Common myeloid progenitor, CD34-positive (primary cell): ENCODE results near the gene GRIA1.

ENCODE experiments used
- CTCF ChIA-PET: fragments of 350-600 bp; sonication (Branson Sonifier 250); formaldehyde crosslinking; loops from one replicate; lab custom pipeline; 2021; ENCODE audit warnings: antibody characterized with exemption; lab: Charles Lee
- POLR2A ChIA-PET: fragments of 350-600 bp; sonication (Branson Sonifier 250); formaldehyde crosslinking; loops from one replicate; lab custom pipeline; 2021; ENCODE audit warnings: antibody characterized with exemption; lab: Charles Lee
- DNase-seq, 3 donors: peaks; one replicate each; pipeline versions ENCODE4 v3.0.0 to v3.0.0-alpha.2; 2013
- H3K27ac ChIP-seq, 2 experiments: 1 replicate in 1 of 2; 2 replicates in 1 of 2; pipeline ENCODE4 v1.7.0; 2013; ENCODE audit warnings: inconsistent platforms in 2 of 2, low read length in 2 of 2, mild to moderate bottlenecking in 2 of 2, low read depth in 1 of 2, moderate library complexity in 1 of 2; ENCODE audit not compliant: severe bottlenecking in 2 of 2, insufficient read depth in 1 of 2, poor library complexity in 1 of 2
- H3K27me3 ChIP-seq, 5 experiments: replicated peaks in 2 of 5; 1 replicate in 3 of 5; 2 replicates in 2 of 5; pipeline versions ENCODE4 v1.6.1 to v1.7.0; 2013; ENCODE audit warnings: low read length in 4 of 5, mild to moderate bottlenecking in 2 of 5, moderate library complexity in 2 of 5, inconsistent platforms in 1 of 5; ENCODE audit not compliant: insufficient read depth in 5 of 5, control insufficient read depth in 4 of 5
- H3K36me3 ChIP-seq, 4 experiments: 1 replicate in 2 of 4; 2 replicates in 2 of 4; pipeline versions ENCODE4 v1.6.1 to v1.7.0; 2013; ENCODE audit warnings: low read length in 3 of 4, control low read depth in 1 of 4, mild to moderate bottlenecking in 1 of 4; ENCODE audit not compliant: control insufficient read depth in 4 of 4, insufficient read depth in 4 of 4
- H3K4me1 ChIP-seq, 4 experiments: 1 replicate in 3 of 4; 2 replicates in 1 of 4; pipeline versions ENCODE4 v1.6.1 to v1.7.1; 2013; ENCODE audit warnings: low read length in 3 of 4, mild to moderate bottlenecking in 3 of 4, control low read depth in 1 of 4, inconsistent platforms in 1 of 4, moderate library complexity in 1 of 4; ENCODE audit not compliant: control insufficient read depth in 4 of 4, insufficient read depth in 4 of 4; ENCODE audit errors: control extremely low read depth in 1 of 4
- H3K4me3 ChIP-seq, 7 experiments: 1 replicate in 4 of 7; 2 replicates in 3 of 7; pipeline versions ENCODE4 v1.5.1 to v1.7.0; 2013; ENCODE audit warnings: mild to moderate bottlenecking in 7 of 7, low read length in 6 of 7, moderate library complexity in 6 of 7, inconsistent platforms in 2 of 7, low read depth in 2 of 7, control low read depth in 1 of 7; ENCODE audit not compliant: insufficient read depth in 4 of 7, control insufficient read depth in 1 of 7; ENCODE audit errors: extremely low read depth in 1 of 7
- H3K9me3 ChIP-seq, 5 experiments: 1 replicate in 4 of 5; 2 replicates in 1 of 5; pipeline versions ENCODE4 v1.6.1 to v1.7.1; 2013; ENCODE audit warnings: low read length in 4 of 5, mild to moderate bottlenecking in 2 of 5, inconsistent platforms in 1 of 5, low read depth in 1 of 5, moderate library complexity in 1 of 5; ENCODE audit not compliant: control insufficient read depth in 4 of 5, insufficient read depth in 2 of 5; ENCODE audit errors: control extremely low read depth in 1 of 5
- WGBS: methylation state at CpG from one replicate; pipeline ENCODE4 v1.1.5; 2013; ENCODE audit not compliant: insufficient coverage; 5-methylcytosine and 5-hydroxymethylcytosine counted together

GRIA1 gene

DNA sequence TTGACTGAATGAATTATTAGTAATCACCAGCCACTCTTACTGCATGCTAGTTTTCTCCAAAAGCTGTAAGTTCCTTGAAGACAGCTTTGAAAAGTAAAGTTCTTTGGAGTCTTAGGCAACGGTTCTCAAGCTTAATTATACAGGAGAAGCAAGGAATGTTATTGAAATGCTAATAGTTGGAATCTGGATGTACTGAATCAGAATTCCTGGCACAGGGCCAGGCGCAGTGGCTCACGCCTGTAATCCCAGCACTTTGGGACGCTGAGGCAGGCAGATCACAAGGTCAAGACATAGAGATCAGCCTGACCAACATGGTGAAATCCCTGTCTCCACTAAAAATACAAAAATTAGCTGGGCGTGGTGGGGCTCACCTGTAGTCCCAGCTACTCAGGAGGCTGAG is 33.4 kb downstream of the GRIA1 start:
- no peak overlapping the region for H3K27ac ChIP-seq
- ChIA-PET POLR2A (no interaction called here), CTCF (interaction anchor here (1.5 kb wide), 1 partner anchor 441 kb away, joined by 5 read pairs; no protein-coding TSS in a partner anchor)
- H3K27me3 ChIP-seq, result peaks cover 0 to 2% (median 0%) of the 10 kb centered on the region in 5 experiments
- no peaks in the 10 kb centered on the region for H3K9me3 ChIP-seq
- H3K4me3 ChIP-seq, result no peak overlapping the region
- no peaks in the 10 kb centered on the region for H3K4me1 ChIP-seq
- 87% methylated on average over 5 of the region's 5 CpGs for WGBS
- H3K36me3 ChIP-seq, result no peaks in the 10 kb centered on the region
- no peak for DNase-seq

DNA sequence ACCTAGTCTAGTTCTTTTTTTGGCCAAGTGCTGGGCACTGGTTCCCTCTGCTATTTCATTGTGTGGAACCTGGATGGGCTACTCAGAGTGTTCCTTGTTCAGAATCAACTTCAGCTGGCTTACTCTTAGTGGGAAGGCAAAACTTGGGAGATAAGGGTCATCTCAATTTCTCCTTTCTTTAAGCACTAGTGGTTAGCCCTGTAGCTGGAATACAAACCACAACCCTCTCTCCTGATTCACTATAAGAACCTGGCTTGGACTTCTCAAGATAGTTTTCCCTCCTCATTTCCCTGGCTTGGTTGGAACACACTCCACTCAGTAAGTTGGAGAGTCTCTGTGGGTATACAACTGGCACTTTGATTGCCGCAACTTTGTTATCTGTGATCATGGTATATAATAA is 35.1 kb downstream of the GRIA1 start:
- WGBS, result no CpG with 5 or more reads among the region's 1 CpG
- Histone ChIP-seq H3K4me1 (no peaks in the 10 kb centered on the region), H3K9me3 (no peaks in the 10 kb centered on the region), H3K4me3 (no peak overlapping the region), H3K27ac (no peak overlapping the region), H3K36me3 (no peaks in the 10 kb centered on the region), H3K27me3 (peaks cover 0 to under 1% (median 0%) of the 10 kb centered on the region in 5 experiments)
- POLR2A ChIA-PET, result interaction anchor here (0.6 kb wide), 1 partner anchor 10 kb away, joined by 3 read pairs; no protein-coding TSS in a partner anchor
- CTCF ChIA-PET, result no interaction called here
- DNase-seq, result no peak

DNA sequence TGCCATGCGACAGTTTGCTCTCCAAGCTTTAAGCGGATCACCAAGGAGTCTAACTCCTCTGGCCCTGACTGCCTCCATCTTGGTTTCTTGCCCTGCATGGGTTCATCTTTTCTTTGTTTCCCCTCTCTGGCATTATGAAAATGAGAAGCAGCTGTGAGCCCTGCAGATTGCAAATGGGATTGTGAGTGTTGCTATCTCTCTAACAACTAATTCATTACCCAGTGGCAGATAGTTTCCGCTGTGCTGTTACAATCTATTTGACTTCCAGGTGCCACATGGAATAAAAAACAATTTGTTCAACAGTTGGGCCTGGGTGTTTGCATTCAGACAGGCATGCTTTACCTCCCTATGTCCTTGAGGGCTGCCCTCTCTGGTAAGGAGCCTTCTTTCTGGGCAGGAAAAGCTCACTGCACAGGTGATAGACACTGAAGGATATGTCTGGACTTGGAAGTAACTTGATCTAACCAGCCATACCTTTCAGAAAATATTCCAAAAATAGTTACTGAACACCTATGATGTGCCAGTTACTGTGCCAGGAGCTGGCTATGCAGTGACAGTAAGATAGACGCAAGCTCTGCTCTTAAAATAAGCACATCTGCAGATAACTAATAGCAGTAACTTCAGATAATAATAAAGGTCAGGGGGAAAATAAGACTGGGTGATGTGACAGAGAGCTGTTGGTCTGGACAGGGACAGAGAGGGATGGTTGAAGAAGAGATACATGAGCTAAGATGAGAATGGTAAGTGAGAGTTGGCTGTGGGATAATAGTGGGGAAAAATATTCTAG is 40.1 kb downstream of the GRIA1 start:
- WGBS, result 100% methylated on average over 3 of the region's 4 CpGs
- H3K27me3 ChIP-seq, result no peaks in the 10 kb centered on the region
- H3K4me3 ChIP-seq, result no peak overlapping the region
- H3K4me1 ChIP-seq, result no peaks in the 10 kb centered on the region
- ChIA-PET POLR2A (no interaction called here), CTCF (interaction anchor here (1.5 kb wide), 2 partner anchors 10 to 13 kb away, joined by 4 to 5 read pairs; no protein-coding TSS in a partner anchor)
- no peaks in the 10 kb centered on the region for H3K9me3 ChIP-seq
- H3K27ac ChIP-seq, result no peak overlapping the region
- DNase-seq, result no peak
- no peaks in the 10 kb centered on the region for H3K36me3 ChIP-seq

- no peaks in the 10 kb centered on the region for H3K27me3 ChIP-seq
- no CpG with 5 or more reads among the region's 1 CpG for WGBS
- ChIA-PET CTCF (no interaction called here), POLR2A (no interaction called here)
- H3K4me3 ChIP-seq, result no peak overlapping the region
- H3K36me3 ChIP-seq, result no peaks in the 10 kb centered on the region
- no peak for DNase-seq
- no peak overlapping the region for H3K27ac ChIP-seq
- H3K4me1 ChIP-seq, result no peaks in the 10 kb centered on the region
- H3K9me3 ChIP-seq, result no peaks in the 10 kb centered on the region
These were observed 43.1 kb downstream of the GRIA1 start for GRCh38 chr5:153533546-153533945.

- H3K9me3 ChIP-seq, result no peaks in the 10 kb centered on the region
- no CpG with 5 or more reads among the region's 1 CpG for whole genome bisulfite sequencing
- DNase-seq, result no peak
- H3K27me3 ChIP-seq, result no peaks in the 10 kb centered on the region
- no peaks in the 10 kb centered on the region for H3K4me1 ChIP-seq
- H3K27ac ChIP-seq, result no peak overlapping the region
- no peak overlapping the region for H3K4me3 ChIP-seq
- ChIA-PET CTCF (no interaction called here), POLR2A (no interaction called here)
- no peaks in the 10 kb centered on the region for H3K36me3 ChIP-seq
These were observed 43.6 kb downstream of the GRIA1 start for GRCh38 chr5:153534102-153534501.

GRCh38 chr5:153537207-153537606 is 46.7 kb downstream of the GRIA1 start:
- H3K36me3 ChIP-seq, result no peaks in the 10 kb centered on the region
- no peak overlapping the region for H3K27ac ChIP-seq
- no peak overlapping the region for H3K4me3 ChIP-seq
- POLR2A ChIA-PET, result no interaction called here
- 94% methylated on average over 5 of the region's 8 CpGs for WGBS
- CTCF ChIA-PET, result no interaction called here
- H3K4me1 ChIP-seq, result no peaks in the 10 kb centered on the region
- no peak for DNase-seq
- no peaks in the 10 kb centered on the region for H3K27me3 ChIP-seq
- no peaks in the 10 kb centered on the region for H3K9me3 ChIP-seq

DNA sequence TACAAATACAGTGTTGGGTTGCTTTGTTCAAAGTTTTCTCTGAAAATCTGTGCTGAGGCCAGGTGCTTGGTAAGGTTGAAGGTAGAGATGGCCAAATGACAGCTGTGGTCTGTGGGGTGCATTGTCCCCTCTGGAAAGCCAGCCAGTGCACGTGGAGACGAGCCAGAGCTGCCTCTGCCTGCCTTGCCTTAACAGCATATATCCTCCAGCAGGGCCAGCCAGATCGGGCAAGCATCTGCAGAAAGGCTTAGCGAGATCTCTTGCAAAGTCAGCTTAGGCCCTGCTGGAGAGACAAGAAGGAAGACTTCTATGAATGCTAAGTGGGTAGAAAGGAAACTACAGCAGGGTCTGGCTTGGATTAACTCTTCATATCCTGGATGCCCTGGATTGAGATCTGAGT is 49.5 kb downstream of the GRIA1 start:
- H3K36me3 ChIP-seq, result no peaks in the 10 kb centered on the region
- no peaks in the 10 kb centered on the region for H3K4me1 ChIP-seq
- no peaks in the 10 kb centered on the region for H3K27me3 ChIP-seq
- no peak overlapping the region for H3K27ac ChIP-seq
- ChIA-PET POLR2A (no interaction called here), CTCF (interaction anchor here (1.2 kb wide), 1 partner anchor 23 kb away, joined by 3 read pairs; no protein-coding TSS in a partner anchor)
- no peak for DNase-seq
- 83% methylated on average over 4 of the region's 4 CpGs for WGBS
- H3K9me3 ChIP-seq, result no peaks in the 10 kb centered on the region
- H3K4me3 ChIP-seq, result no peak overlapping the region
